ENCODE data around the gene TNFSF10.

TNFSF10 gene

GRCh38 chr3:172517859-172518466 is 5.3 kb downstream of the TNFSF10 start:
- peak; percentile 83 for DNase-seq (ENCODE audit: low spot score)

DNA sequence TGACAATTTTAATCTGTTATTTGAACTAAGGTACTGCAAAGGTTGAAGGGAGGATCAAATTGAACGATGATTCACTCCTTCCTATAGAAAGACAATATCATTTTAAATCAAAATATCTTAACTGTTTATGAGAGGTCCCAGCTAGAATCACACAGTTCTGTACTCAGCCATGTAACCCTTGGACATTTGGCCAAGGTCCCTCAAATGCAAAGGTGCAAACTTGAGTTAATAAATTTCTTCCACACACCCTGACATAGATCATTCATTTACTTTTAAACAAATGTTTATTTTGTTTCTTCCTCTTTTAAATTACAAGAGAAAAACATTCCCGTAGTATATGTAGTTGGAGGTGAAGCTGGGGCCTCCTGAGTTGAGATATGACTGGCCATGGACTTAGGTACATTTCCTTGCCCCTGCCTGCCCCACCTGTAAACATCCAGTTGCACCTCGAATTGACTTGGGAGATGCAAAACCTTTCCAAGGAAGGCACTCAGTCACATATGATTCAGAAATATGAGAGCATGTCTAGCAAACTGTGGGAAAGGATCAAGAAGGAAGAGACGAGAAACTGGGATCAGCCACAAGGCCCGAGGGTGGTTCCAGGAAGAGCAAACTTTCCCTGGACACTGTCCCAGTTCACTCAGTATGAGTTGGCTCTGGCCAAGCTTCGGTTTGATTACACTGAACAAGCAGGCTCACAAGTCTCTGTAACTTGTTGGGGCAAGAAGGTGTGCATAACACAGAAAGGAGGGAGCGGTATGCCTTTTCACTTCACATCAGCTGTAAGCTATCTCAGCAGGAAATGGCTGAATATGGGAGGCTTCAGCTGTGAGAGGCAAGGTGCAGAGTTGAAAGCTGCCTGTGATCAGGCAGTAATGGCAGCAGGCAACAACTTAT is 6.7 kb downstream of the TNFSF10 start:
- peak; percentile 43 for DNase-seq (ENCODE audit: low spot score)

- no peak for DNase-seq (ENCODE audit: low spot score)
Measured at GRCh38 chr3:172515130-172515918, 7.9 kb downstream of the TNFSF10 start.

- DNase-seq (ENCODE audit: low spot score), result no peak
Measured at GRCh38 chr3:172514678-172515077, 8.6 kb downstream of the TNFSF10 start.

DNA sequence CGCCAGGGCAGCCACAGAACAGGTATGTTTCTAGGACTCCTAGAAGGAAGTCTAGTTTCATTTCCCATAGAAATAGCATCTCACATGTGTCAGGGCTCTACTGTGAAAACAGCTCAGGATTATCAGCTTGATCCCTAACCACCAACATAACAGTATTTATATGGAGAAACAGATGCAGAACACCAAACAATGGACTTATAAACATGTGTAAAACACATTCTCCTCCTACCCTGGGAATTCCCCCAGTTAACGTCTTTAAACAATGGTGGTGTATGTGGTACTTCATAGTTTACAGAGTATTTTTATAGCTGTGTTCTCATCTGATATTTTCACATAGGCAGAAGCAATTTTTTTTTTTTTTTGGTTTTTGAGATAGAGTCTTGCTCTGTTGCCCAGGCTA is 9.7 kb downstream of the TNFSF10 start:
- DNase-seq (ENCODE audit: low spot score), result peak; percentile 33

- DNase-seq (ENCODE audit: low spot score), result peak; percentile 47
Measured at GRCh38 chr3:172511783-172512762, 11.2 kb downstream of the TNFSF10 start.

DNA sequence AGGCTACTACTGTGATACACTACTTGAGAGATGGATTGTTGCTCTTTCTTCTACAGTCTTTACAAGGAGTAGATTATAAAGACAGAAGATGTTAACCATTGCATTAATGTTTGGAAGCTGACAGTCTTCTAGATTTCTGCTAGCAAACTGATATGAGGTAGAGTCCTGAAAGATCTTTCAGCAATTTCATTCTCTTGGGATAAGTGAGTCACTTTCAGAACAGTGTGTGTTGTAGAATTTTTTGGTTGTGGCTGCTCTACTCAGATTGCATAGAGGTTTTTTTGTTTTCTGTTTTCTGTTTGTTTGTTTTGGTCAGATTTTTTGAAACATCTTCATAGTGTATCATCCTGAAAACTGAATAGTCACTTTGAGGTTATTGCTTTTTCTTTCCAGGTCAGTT is 17.1 kb downstream of the TNFSF10 start:
- DNase-seq (ENCODE audit: low spot score), result no peak

DNA sequence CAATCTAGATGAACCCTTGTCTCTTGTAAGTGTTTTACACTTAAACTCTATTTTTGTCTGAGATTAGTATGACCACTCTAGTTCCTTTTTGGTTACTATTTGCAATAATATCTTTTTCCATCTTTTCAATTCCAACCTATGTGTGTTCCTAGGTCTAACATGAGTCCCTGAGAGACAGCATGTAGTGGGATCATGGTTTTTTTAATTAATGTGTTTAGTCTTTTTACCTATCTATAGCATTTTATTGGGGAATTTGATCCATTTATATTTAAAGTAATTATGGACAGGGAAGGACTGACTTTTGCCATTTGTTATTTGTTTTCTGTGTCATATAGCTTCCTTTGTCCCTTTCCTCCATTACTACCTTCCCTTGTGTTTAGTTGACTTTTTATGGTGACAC is 21.7 kb downstream of the TNFSF10 start:
- DNase-seq (ENCODE audit: low spot score), result no peak

DNA sequence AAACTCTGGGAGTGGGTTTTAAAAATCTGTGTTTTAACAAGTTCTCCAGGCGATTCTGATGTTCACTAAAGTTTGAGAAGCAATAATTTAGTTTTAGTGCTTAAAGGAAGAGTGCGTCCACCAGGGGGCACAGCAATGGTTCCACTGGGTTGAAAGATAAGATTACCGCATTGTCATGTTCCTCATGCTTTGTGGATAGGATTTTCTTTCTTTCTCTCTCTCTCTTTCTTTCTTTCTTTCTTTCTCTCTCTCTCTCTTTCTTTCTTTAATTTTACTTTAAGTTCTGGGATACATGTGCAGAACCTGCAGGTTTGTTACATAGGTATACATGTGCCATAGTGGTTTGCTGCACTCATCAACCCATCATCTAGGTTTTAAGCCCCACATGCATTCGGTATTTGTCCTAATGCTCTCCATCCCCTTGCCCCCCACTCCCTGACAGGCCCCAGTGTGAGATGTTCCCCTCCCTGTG is 33.0 kb downstream of the TNFSF10 start:
- DNase-seq (ENCODE audit: low spot score), result peak; percentile 78

DNA sequence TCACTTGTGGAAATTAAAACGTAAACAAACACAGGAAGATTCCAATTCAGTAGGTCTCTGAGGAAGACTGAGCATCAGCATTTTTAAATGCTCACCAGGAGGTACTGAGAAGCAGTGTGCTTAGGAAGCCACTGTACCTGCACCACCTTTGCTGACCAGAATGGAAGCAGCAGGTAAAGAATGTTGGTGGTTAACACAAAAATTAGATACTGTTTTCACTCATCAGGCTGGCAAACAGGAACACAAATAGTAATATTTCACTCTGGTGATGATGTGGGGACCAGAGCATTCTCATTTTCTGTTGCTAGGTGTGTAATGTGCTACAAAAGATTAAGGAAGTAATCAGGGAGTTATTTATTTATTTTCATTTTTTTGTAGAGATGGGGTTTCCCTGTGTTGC is 45.1 kb downstream of the TNFSF10 start:
- DNase-seq (ENCODE audit: low spot score), result no peak

DNA sequence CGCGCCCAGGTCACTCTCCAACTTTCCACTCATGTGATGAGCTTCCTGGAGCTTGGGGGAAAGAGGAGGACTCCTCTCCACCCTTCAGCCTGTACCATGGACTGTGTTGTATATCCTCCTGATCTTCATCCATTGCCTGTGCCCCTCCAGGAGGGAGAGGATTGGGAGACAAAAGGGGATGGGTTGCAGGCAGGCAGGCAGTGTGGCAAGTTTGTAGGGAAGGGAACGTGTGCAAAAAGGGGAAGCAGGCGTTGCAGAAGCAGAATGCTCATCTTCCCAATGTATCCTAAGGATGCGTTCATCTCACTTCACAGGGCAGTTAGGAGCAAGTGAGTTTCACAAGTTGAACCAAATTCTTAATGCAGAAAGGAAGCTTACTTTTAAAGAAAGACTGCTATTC is 46.9 kb downstream of the TNFSF10 start:
- no peak for DNase-seq (ENCODE audit: low spot score)

- DNase-seq (ENCODE audit: low spot score), result no peak
Measured at GRCh38 chr3:172475703-172476102, 47.5 kb downstream of the TNFSF10 start.

- DNase-seq (ENCODE audit: low spot score), result no peak
Measured at GRCh38 chr3:172471903-172472302, 51.3 kb downstream of the TNFSF10 start.

- DNase-seq (ENCODE audit: low spot score), result no peak
Measured at GRCh38 chr3:172470588-172470987, 52.6 kb downstream of the TNFSF10 start.

DNA sequence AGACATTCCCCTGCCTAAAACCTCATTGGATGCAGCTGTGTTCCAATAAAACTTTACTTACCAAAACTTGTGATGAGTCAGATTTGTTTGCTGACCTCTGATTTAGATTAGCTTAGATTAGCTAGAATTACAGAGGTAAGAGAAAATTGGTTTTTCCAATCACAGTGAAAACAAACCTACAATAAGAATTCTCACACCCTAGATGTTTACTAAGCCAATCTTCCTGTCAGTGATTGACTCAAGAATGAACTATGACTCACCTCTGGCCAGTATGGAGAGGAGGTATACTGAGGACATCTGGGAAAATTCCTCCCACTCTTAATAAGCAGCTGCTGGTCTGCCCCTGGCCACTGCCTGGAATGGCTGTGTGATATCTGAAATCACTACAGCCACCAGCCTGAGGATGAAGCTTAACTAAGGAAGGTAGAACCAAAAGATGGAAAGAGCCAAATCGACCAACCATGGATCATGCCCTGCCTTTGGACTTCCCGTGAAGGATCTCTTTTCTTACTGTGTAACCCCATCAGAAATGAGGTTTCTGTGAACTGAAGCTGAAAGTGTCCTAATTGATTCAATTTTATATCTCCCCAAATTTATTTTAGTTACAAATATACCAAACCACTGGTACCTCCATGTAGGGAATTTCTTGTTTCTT is 55.9 kb downstream of the TNFSF10 start:
- DNase-seq (ENCODE audit: low spot score), result no peak

- DNase-seq (ENCODE audit: low spot score), result no peak
Measured at GRCh38 chr3:172466553-172467130, 56.6 kb downstream of the TNFSF10 start.

DNA sequence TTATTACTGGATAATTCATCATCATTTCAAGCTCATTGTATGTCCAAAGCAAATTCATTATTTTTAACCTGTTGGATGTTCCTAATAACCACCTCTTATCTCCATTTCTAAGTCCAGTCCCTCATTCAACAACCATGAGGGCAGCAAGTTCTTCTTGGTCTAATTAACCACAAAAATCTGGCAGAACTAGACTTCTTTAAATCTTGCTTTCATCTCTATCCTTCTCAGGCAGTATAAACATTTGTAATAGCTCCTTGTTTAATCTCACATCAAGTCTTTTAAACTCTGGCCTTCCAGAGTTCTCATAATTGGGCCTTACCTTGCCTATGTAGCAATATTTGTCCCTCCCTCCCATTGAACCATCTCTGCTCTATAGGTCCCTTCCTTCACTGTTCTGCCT is 57.9 kb downstream of the TNFSF10 start:
- DNase-seq (ENCODE audit: low spot score), result no peak

DNA sequence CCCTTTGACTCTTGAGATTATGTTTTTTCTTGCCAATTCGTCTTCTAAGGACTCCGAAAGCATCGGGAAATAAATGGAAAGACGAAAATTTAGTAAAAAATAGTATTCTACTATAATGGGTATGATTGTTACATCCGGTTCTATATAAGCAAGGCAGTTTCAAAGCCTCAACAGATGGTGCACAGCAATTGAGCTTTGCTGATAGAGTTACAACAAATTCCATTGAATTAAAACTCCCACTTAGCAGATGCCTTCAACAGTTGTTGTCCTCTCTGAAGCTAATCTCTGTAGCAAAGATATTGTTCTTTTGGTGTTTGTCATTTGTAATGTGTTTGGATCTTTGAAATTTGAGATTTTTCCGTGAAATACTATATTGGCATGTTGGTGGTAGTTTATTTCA is 58.9 kb downstream of the TNFSF10 start:
- DNase-seq (ENCODE audit: low spot score), result no peak

- DNase-seq (ENCODE audit: low spot score), result peak; percentile 50
Measured at GRCh38 chr3:172461530-172462138, 61.6 kb downstream of the TNFSF10 start.

DNA sequence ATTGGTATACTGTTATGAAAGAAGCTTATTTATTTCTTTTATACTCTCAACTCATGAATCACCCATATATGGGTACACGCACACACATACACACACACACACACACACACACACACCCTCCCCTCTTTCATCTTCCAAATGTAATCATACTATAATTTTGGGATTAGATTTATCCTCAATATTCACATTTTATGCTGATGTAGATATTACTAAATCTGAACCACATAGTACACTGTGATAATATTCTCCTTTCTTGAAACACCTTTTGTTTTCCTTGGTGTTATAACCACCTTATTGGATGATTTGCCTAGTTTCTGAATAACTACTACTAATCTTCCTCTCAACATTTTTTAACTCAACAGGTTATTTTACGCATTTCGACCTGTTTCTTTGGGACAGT is 66.8 kb downstream of the TNFSF10 start:
- DNase-seq (ENCODE audit: low spot score), result no peak

Data from CD4-positive, alpha-beta T cell treated with Interleukin-15 for 4 hours (primary cell).